Stimulated activated CD8-positive, alpha-beta memory T cell treated with anti-CD3 and anti-CD28 coated beads, Interleukin-4, amount 100 ng/mL, for 1 hour (primary cell): ENCODE data around the gene FAM209B.
"Not testable (repeated sequence)": the region's sequence is repeated elsewhere in the genome, so short reads cannot be mapped to it uniquely, and the experiment has no call there.

ENCODE experiments used
- DNase-seq, 2 donors: peaks; one replicate each; pipeline ENCODE4 v3.0.0-alpha.2; 2020; ENCODE audit warnings: low read depth in 2 of 2, low spot score in 1 of 2

Gene FAM209B, protein sequence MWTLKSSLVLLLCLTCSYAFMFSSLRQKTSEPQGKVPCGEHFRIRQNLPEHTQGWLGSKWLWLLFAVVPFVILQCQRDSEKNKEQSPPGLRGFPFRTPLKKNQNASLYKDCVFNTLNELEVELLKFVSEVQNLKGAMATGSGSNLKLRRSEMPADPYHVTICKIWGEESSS

DNA sequence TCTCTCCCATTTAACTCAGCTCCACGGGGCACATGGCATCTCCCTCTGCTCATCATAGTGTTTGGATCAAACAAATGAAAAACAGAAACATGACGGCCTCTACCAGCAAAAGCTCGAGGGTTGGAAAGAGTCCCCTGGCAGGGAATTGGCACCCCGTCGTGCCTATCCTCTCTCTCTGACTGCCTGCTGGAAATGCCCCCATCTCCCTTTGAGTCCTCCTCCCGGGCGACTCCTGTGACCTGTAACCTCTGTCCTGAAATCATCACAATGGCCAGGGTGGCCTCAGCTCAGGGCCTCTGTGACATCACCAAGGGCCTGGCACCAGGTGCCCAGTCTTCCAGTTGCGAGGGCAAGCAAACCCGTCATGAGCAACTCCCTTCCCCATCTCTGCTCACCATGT lies at the start of gene FAM209B:
Gene FAM209B (plus strand): TSS at position 301 of the 400 bp plus-strand sequence. CDS start 96 bp downstream, at position 397.
- not testable (repeated sequence) for DNase-seq

DNA sequence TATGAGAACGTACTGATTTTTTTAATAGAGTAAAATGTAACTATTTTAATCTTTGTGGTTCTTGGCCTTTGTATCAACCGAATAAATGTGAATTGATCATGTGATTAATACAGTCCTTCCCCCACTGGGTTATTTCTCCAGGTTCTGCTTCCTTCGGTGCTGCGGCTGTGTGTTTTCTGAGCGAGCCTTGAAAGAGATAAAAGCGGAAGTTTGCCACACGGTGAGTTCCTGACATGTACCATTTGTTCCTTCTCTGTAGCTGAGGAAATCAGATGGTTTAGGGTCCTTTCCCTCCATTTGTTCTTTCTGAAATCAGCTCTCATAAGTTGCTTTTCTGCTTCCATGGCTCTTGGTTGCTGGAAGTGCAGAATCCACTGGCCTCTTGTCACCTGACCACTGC lies 49.1 kb upstream of the FAM209B start:
- no peak for DNase-seq

DNA sequence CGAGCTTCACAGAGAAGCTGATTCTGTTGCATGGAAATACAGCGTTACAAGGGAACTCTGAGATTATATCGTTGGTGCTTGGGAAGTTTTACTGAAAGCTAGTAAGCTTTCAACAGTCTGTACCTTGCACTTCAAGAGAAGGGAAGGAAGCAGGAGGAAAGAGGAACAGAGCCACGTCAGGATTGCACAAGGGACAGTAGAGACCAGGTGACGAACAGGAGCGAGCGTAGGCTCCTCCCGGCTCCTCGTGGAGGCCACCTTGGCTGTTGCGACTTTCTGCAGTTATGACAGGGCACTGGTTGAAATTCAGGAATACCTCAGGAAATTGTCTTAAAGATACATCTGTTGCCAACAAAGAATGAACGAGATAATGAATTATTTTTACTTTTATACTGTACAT lies 45.8 kb upstream of the FAM209B start:
- DNase-seq, result no peak

DNA sequence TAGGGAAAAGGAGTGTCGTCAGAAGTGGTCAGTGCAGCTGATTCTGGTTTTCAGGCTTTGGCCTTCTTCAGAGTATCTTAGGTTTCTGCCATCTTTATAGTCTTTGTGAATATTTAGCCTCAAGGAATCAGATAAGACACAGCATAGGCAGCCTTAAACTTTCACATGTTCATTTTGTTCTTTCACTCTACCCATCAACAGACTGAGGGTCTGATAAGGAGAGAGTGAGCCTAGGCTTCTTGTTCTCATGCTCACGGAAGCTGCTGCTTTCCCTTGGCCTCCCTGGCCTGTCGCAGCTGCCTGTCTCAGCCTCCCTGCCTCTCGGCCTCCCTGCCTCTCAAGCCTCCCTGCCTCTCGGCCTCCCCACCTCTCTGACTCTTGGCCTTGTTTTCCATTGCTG lies 44.5 kb upstream of the FAM209B start:
- no peak for DNase-seq

DNA sequence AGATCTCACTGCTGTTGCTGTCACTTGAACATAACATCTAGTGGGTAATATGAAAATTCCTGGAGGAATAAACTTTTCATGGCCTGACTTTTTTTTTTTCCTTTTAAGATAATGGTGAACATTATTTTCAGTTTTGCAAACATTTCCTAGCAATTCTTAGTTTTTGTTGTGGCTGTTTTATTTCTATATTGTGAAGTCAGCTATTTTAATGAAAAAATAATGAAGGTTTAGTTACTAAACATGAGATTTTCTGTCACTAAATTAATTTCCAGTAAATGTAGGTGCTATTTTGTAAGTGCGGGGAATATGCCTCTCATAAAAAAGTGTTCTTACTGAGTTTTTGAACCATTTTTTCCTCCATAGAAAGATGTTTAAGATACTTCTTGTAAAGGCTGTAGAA lies 31.9 kb upstream of the FAM209B start:
- DNase-seq, result no peak

DNA sequence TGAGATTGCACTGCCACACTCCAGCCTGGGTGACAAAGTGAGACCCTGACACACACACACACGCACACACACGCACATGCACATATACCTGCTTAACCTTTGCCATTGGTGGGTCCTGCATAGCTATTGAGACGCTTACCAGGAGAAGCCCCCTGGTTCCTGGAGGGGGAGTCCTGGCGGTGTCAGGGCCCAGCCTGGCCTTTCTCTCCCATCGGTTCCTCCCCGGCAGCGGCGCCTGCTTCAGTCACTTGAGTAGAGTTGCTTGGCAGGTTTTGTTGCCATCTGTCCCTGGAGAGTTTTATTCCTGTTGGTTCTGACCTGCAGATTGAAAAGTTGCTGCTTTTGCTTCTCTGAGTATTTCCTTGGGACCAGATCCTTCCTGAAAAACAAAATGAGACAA lies 29.1 kb upstream of the FAM209B start:
- no peak for DNase-seq

DNA sequence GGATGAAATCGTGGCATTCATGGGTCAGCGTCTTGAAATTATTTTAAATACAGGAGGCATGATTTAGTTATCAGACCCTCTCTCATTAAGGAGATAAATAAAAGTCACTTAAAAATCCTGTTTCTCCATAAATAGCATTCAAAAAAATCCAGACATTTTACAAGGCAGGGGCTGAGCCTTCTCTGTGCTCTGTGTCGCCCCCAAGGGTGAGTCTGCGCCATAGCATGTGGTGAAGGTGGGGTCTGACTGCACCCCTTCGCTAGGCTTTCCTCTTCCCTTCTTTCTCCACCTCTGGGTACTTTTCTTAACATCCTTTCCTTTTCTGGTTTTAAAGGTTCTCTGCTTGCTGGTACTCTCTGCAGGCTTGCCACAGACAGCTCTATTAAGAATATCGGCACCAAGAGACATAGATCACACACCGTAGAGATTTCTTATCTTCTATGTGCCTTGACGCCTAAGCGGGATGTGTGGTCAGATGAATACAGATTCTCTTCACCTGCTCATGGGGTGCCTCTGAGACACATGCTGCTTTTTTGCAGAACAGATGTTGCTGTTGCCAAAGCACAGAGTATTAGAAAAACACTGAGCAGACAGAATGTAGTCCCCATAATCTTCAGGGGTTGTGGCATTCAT lies 28.6 kb upstream of the FAM209B start:
- no peak for DNase-seq

DNA sequence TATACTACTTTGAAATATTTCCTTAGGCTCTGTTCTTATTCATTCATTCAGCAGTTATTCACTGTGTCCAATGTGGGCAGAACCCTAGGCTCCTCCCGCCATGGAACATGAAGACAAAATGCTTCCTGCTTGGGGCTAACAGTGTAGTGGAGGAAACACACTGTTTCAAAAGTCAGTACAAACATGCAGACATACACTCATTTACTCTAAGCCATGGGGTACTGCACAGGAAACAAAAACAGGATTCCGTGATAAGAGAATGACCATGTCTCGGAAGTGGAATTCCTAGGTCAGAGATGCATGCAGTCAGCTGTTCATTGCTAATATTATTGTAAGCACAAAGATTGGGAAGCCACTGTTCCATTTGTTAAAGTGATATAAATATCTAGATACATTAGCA lies 26.9 kb upstream of the FAM209B start:
- no peak for DNase-seq

DNA sequence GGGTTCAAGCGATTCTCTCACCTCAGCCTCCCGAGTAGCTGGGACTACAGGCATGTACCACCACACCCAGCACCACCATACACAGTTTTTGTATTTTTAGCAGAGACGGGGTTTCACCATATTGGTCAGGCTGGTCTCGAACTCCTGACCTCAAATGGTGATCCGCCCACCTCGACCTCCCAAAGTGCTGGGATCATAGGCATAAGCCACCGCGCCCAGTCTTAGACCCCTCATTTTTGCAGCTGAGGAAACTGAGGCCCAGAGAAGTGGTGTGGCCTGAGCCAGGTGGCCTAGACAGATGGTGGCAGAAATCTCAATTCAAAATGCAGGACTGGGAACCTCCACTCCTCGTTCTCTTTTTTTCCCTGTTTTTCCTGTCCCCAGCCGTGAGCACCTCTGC lies 21.1 kb upstream of the FAM209B start:
- no peak for DNase-seq

DNA sequence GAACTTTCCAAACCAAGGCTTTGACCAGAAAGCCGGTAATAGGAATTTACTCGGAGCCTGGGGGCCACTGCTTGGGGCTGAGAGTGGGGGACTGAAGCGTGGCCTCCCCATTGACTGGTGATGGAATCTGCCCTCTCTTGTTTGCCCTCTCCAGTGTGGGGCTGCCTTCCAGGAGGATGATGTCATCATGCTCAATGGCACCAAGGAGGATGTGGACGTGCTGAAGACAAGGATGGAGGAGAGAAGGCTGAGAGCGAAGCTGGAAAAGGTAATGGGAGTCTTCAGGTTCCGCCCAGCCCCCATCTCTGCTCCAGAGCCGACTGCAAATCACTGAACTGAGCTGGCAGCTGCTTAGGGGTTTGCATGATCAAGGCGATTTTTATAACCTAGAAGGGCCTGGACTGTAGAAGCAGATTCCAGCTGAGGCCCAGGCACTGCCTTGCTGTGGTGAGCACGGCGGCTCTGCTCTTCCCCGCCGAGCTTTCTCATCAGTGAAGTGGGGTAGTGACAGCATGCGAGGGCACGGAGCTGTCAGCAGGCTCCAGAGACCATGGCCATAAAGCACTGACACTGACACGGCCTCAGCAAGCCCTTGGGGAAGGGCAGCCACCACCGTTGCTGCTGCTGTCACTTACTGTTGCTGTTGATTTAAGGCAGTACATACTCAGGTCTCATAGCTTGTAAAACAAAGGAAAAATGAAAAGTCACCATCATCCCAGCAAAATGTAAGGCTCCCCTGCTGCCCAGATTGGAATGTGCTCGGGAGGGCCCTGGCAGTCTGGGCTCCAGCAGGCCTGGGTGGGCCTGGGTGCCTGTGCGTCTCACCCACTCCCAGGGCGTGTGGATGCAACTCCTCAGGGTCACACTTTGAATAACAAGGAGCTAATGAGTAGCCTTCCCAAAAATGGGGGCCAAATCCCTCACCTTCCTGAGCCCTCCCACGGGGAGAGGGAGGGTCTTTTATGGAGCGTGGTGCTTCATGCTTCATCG lies 19.6 kb upstream of the FAM209B start:
- no peak for DNase-seq

DNA sequence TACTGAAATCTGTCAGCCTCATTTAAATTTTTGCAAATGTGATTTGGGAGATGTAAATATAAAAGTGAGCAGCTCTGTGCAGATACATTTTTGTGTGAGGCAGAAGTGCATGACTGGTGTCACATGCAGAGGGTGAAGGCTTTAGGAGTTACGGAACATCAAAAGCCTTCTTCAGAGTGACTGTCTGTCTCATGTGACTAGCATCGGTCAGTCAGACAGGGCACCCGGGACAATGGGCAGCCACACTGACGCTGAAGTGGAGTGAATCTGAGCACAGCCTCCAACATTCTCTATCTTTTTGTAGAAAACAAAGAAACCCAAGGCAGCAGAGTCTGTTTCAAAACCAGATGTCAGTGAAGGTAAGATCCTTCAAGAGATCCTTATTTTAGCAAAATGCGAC lies 16.4 kb upstream of the FAM209B start:
- DNase-seq, result no peak

DNA sequence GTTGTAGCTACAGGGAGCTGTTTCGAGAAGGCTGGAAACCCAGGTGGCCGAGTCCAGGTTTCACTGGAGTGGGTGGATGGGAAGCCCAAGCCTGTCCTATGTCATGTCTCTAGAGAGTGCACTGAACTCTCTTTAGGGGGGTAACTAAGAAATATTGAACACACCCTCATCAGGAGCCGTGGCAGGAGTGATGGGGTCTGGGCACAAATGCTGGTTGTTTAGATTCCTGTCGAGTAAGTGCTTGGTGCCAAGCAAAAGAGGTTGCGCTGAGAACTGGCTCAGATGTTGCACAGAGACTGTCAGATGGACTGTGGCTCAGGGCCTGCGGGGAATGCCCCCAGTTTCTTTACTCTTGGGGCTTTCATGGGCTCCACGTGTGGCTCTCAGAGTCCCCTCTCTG lies 15.8 kb upstream of the FAM209B start:
- no peak for DNase-seq

DNA sequence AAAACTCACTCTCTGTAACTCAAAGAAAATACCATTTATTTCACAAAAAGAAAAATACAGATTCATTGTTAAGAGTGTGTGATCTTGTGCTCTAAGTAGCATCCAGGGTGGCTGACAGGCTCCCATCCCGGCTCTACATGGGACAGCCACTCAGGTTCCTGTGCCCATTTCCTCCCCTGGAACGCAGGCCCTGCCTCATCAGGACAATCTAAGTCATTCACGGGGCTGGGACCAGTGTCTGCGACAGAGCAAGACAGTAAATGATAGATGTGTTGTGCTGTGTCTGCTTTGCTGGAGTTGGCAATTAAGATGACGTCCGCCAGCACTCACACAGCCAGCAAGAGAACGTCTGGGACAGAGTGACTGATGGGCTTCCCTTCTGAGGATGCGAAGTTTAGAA lies 15.4 kb upstream of the FAM209B start:
- no peak for DNase-seq

DNA sequence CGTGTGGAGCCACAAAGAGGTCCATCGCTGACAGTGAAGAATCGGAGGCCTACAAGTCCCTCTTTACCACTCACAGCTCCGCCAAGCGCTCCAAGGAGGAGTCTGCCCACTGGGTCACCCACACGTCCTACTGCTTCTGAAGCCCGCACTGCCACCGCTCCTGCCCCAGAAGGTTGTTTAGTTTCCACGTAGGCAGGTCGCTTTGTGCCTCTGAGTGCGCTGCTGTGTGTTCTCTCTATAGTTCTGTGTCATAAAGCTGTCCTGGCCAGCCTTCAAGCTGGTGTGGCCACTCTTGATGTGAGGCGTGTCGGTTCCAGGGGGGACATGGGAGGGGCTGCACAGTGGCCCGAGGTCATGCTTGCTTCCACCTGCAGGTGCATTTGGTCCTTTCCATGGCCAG lies 14.9 kb upstream of the FAM209B start:
- DNase-seq, result no peak

DNA sequence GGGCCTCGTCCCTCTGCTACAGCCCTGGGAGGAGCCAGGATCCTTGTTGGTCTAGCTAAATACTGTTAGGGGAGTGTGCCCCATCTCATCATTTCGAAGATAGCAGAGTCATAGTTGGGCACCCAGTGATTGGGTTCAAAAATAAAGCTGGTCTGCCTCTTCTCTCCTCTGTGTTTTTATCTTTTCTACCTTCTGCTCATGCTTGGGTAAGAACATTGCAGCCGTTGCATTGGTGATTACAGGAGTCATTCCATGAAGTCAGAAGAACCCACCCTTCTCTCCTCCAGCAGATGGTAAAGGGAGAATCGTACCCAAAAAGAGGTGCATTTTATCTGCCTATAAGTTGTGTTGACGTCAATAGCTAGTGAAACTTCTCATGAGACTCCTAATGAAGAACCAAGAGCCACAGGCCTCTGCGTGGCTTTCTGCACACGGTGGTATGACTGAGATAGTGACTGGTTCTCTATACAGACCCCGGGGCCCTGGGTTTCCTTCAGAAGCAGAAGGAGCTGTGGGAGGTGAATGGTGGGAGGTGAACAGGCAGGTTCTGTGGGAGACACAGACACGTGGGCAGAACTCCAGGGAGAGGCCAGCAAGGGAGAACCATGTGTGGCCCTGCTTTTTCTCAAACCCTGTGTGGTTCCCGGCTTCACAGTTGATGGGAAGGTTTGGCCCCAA lies 14.2 kb upstream of the FAM209B start:
- no peak for DNase-seq

DNA sequence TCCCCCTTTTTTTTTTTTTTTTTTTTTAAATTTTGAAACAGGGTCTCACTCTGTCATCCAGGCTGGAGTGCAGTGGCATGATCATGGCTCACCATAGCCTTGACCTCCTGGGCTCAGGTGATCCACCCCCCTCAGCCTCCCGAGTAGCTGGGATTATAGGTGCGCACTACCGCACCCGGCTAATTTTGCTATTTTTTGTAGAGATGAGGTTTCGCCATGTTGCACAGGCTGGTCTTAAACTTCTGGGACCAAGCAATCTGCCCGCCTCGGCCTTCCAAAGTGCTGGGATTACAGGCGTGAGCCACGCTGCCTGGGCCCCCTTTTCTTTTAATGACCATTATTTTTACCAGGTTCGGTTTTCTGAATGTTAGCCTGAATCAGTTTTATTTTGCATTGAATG lies 13.5 kb upstream of the FAM209B start:
- DNase-seq, result no peak

DNA sequence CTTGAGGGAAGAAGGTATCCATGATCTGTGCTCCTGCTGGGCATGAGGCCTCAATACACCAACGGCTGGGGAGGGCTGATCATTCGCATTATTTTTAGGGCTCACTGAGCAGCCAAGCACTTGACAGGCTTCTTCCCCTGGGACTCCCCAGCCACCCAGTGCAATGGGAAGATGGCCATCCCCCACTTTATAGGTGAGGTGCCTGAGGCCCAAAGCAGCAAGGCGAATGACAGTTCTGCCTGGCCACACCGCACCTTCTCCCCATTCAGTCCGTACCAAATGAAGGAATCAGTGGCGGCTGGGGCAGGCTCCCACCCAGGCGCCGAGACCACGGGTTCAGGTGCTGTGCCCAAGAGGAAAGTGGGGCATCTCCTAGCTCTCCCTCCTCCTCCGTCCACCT lies 12.9 kb upstream of the FAM209B start:
- no peak for DNase-seq

DNA sequence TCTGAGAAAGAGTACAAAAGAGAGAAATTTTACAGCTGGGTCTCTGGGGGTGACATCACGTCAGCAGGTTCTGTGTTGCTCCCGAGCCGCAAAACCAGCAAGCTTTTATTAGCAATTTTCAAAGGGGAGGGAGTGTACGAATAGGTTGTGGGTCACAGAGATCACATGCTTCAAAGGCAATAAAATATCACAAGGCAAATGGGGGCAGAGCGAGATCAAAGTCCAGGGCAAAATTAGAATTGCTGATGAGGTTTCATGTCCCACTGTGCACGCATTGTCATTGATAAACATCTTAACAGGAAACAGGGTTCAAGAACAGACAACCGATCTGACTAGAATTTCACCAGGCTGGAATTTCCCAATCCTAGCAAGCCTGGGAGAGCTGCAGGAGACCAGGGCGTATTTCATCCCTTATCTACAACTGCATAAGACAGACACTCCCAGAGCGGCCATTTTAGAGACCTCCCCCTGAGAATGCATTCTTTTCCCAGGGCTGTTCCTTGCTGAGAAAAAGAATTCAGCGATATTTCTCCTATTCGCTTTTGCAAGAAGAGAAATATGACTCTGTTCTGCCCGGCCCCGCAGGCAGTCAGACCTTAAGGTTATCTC lies 12.2 kb upstream of the FAM209B start:
- not testable (repeated sequence) for DNase-seq

DNA sequence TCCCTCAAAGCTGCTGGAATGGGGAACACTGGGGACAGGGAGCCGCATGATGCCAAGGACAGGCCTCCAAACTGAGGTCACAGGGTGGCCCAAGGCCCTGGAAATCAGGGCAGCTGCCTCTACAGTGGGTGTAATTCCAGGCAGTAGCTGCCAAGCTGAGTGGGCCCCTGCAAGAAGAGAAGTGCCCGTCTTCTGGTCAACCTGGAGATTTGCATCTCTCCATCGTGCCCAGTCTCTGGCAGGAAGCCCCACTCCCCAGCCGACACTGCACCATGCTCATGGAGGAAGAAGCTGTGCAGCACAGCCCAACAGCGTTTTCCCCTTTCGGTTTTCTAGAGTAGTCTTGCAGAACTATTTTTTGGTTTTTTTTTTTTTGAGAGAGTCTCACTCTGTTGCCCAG lies 10.7 kb upstream of the FAM209B start:
- DNase-seq, result no peak

DNA sequence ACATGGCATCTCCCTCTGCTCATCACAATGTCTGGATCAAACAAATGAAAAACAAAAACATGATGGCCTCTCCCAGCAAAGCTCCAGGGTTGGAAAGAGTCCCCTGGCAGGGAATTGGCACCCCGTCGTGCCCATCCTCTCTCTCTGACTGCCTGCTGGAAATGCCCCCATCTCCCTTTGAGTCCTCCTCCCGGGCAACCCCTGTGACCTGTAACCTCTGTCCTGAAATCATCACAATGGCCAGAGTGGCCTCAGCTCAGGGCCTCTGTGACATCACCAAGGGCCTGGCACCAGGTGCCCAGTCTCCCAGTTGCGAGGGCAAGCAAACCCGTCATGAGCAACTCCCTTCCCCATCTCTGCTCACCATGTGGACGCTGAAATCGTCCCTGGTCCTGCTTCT lies 8.6 kb upstream of the FAM209B start, which contains the start of gene FAM209A:
Gene FAM209A (plus strand): TSS at position 301 of the 400 bp plus-strand sequence. CDS start 65 bp downstream, at position 366.
- DNase-seq, result not testable (repeated sequence)

DNA sequence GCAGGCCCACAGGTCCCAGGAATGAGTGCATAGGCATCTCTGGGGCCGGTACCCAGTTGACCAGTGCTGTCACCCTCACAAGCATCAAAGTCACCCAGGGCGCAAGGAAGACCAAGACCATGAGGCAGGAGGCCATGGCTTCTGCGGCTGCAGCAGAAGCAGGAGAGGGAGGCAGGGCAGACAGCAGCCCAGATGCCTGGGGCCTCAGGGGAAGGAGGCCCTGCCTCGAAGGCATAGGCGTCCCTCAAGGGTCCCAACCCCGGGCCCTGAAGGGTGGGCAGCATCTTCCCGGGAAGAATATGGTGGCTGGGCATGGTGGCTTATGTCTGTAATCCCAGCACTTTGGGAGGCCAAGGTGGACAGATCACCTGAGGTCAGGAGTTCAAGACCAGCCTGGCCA lies 5.5 kb upstream of the FAM209B start:
- no peak for DNase-seq
